GM21515 (cell line): ENCODE data around the gene TESK2.
A peak's percentile ranks its signal among the peaks of the same experiment; 100 is the strongest.
"Not testable (repeated sequence)": the region's sequence is repeated elsewhere in the genome, so short reads cannot be mapped to it uniquely, and the experiment has no call there.

Experiments used
- ATAC-seq: cut with Tn5 transposase; IDR thresholded peaks from one replicate; pipeline ENCODE4 v1.9.1; 2021; ENCODE audit not compliant: unreplicated experiment

TESK2 gene

GRCh38 chr1:45414746-45415145, 76.2 kb downstream of the TESK2 start:
- ATAC-seq = no peak

GRCh38 chr1:45412899-45413298, 78.1 kb downstream of the TESK2 start:
- ATAC-seq = no peak

GRCh38 chr1:45411510-45411899, 79.5 kb downstream of the TESK2 start:
- no peak for ATAC-seq

GRCh38 chr1:45410850-45411509, 80.0 kb downstream of the TESK2 start:
- ATAC-seq = no peak

- ATAC-seq = no peak
These were observed 81.7 kb downstream of the TESK2 start for GRCh38 chr1:45409276-45409675.

GRCh38 chr1:45407629-45408287, 83.2 kb downstream of the TESK2 start:
- ATAC-seq = no peak

GRCh38 chr1:45405636-45406035, 85.3 kb downstream of the TESK2 start:
- no peak for ATAC-seq

- no peak for ATAC-seq
These were observed 87.2 kb downstream of the TESK2 start for GRCh38 chr1:45403718-45404117.

- ATAC-seq = no peak
These were observed 87.7 kb downstream of the TESK2 start for GRCh38 chr1:45403298-45403697.

- no peak for ATAC-seq
These were observed 89.4 kb downstream of the TESK2 start for GRCh38 chr1:45401524-45401923.

GRCh38 chr1:45400049-45400448, 90.9 kb downstream of the TESK2 start:
- no peak for ATAC-seq

- no peak for ATAC-seq
These were observed 93.7 kb downstream of the TESK2 start for GRCh38 chr1:45397285-45397684.

GRCh38 chr1:45395582-45395981, 95.4 kb downstream of the TESK2 start:
- no peak for ATAC-seq

- ATAC-seq = no peak
These were observed 95.9 kb downstream of the TESK2 start for GRCh38 chr1:45395051-45395450.

- peak; percentile 80 for ATAC-seq
These were observed 96.6 kb downstream of the TESK2 start for GRCh38 chr1:45394342-45394741.

- peak; percentile 63 for ATAC-seq
These were observed 97.2 kb downstream of the TESK2 start for GRCh38 chr1:45393718-45394302.

GRCh38 chr1:45386219-45386618, 104.7 kb downstream of the TESK2 start:
- no peak for ATAC-seq

- no peak for ATAC-seq
These were observed 105.7 kb downstream of the TESK2 start for GRCh38 chr1:45385302-45385701.

- not testable (repeated sequence) for ATAC-seq
These were observed 106.8 kb downstream of the TESK2 start for GRCh38 chr1:45384213-45384612.

- no peak for ATAC-seq
These were observed 107.8 kb downstream of the TESK2 start for GRCh38 chr1:45383191-45383590.

- no peak for ATAC-seq
These were observed 109.7 kb downstream of the TESK2 start for GRCh38 chr1:45381243-45381642.

- no peak for ATAC-seq
These were observed 110.2 kb downstream of the TESK2 start for GRCh38 chr1:45380730-45381129.
